SKM-1 (cell line): ENCODE measurements around the gene DGKQ.

Experiments
- DNase-seq: peaks from one replicate; lab custom pipeline; 2025; ENCODE audit not compliant: unreplicated experiment; lab: John Stamatoyannopoulos, UW

Gene DGKQ

DNA sequence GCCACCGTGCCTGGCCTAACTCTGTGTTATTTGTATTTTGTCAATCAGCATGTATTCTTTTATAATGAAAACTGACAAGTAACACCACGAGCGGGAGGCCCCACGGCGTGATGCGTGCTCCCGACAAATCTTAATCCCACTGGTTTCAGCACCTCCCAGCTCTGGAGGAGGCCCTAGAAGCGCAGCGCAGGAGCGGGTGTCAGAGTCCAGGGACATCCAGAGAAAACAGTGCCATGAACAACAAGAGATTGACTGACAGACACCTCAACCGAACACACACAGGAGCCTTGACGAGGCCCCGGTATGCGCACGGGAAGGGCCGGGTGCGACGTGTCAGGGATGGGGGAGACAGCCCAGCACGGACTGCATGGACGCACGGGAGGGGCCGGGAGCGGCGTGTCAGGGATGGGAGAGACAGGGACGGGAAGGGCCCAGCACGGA lies 64.2 kb downstream of the DGKQ start:
- DNase-seq = no peak
